Neural crest cell (in vitro differentiated cells): ENCODE results near the gene FAHD1. TPM values are rescaled to one million over a fixed set of nuclear protein-coding genes. Genes with fewer than 3 reads are reported as not detected.
A peak's percentile ranks its signal among the peaks of the same experiment; 100 is the strongest.

Experiments used
- DNase-seq: peaks from one replicate; pipeline ENCODE4 v3.0.0; 2021; ENCODE audit warnings: low read depth, mixed read lengths, low spot score
- H3K27ac Mint-ChIP-seq: one replicate; pipeline ENCODE4 v1.8.0; 2021; ENCODE audit warnings: mild to moderate bottlenecking, mixed read lengths; ENCODE audit not compliant: unreplicated experiment
- H3K27me3 Mint-ChIP-seq: 2 replicates; pipeline ENCODE4 v1.8.0; 2021; ENCODE audit warnings: low read depth, mild to moderate bottlenecking, mixed read lengths
- H3K36me3 Mint-ChIP-seq: 2 replicates; pipeline ENCODE4 v1.8.0; 2021; ENCODE audit warnings: low read depth, mild to moderate bottlenecking, mixed read lengths
- H3K4me1 Mint-ChIP-seq: 2 replicates; pipeline ENCODE4 v1.8.0; 2021; ENCODE audit warnings: mixed read lengths
- H3K4me3 Mint-ChIP-seq: one replicate; pipeline ENCODE4 v1.8.0; 2021; ENCODE audit warnings: mild to moderate bottlenecking, mixed read lengths
- H3K9me3 Mint-ChIP-seq: 2 replicates; pipeline ENCODE4 v1.8.0; 2021; ENCODE audit warnings: mixed read lengths
- CTCF ChIP-seq: fragments of 200-600 bp; sonication (generic); conservative IDR thresholded peaks from 2 replicates; pipeline ENCODE4 v1.5.0; 2021; ENCODE audit warnings: antibody characterized with exemption, mild to moderate bottlenecking
- total RNA-seq: library from RNA; stranded (reverse); gene quantifications from 2 replicates; pipeline ENCODE4 v1.2.1, GENCODE V29; 2021

The FAHD1 gene
- total RNA-seq, 1 donor from 2014 or later = 27.2 TPM

- H3K27me3 Mint-ChIP-seq = no peaks in the 10 kb centered on the region
- H3K4me3 Mint-ChIP-seq = peak overlapping the region; percentile 41
- peak overlapping the region; percentile 19 for H3K27ac Mint-ChIP-seq
- H3K36me3 Mint-ChIP-seq = no peaks in the 10 kb centered on the region
- no peaks in the 10 kb centered on the region for H3K9me3 Mint-ChIP-seq
- peaks cover 8% of the 10 kb centered on the region for H3K4me1 Mint-ChIP-seq
- no peak for TF ChIP-seq CTCF
- DNase-seq = no peak
These were observed 7.4 kb upstream of the FAHD1 start for GRCh38 chr16:1819611-1820010.

GRCh38 chr16:1820096-1820945 is 6.7 kb upstream of the FAHD1 start:
- no peak for TF ChIP-seq CTCF
- Mint-ChIP-seq H3K27me3 (no peaks in the 10 kb centered on the region), H3K4me3 (no peak overlapping the region), H3K9me3 (no peaks in the 10 kb centered on the region), H3K4me1 (peaks cover 10% of the 10 kb centered on the region), H3K36me3 (no peaks in the 10 kb centered on the region), H3K27ac (no peak overlapping the region)
- DNase-seq = no peak

- Mint-ChIP-seq H3K4me1 (peaks cover 13% of the 10 kb centered on the region), H3K27me3 (no peaks in the 10 kb centered on the region), H3K9me3 (no peaks in the 10 kb centered on the region), H3K4me3 (no peak overlapping the region), H3K36me3 (no peaks in the 10 kb centered on the region), H3K27ac (no peak overlapping the region)
- TF ChIP-seq CTCF = no peak
- DNase-seq = no peak
These were observed 6.1 kb upstream of the FAHD1 start for GRCh38 chr16:1820946-1821290.

DNA sequence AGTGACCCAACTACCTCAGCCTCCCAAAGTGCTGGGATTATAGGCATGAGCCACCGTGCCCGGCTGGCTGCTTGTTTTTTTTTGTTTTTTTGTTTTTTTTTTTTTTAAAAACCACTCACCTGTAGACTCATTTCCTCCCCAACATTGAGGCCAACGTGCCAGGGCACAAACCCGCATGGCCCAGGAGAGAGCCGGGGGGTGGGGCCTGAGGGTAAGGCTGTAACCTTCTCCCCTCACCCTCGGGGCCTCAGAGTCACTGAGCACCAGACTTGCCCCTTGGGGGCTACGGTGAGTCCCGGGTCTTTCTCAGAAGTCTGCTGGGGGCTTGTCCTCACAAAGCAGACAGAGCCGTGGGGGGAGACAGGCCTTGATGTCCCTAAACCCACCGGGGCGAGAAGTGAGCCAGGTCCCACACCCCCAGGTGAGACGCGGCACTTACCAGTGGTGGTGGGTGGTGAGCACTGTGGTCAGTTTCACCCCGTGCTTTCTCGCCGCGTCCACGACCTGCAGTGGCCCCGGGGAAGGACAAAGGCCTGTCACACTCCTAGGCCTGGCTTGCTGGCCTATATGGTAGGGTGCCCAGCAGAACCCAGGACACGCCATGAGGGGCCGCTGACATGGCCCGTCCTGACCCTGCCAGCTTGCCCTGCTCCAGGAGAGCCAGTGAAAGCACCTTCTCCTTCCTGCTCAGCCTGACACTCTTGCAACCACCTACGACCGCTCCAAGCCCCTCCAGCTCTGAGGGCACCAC is 5.0 kb upstream of the FAHD1 start:
- H3K9me3 Mint-ChIP-seq = no peaks in the 10 kb centered on the region
- H3K27ac Mint-ChIP-seq = no peak overlapping the region
- H3K4me3 Mint-ChIP-seq = no peak overlapping the region
- H3K36me3 Mint-ChIP-seq = no peaks in the 10 kb centered on the region
- no peaks in the 10 kb centered on the region for H3K27me3 Mint-ChIP-seq
- peaks cover 15% of the 10 kb centered on the region for H3K4me1 Mint-ChIP-seq
- no peak for DNase-seq
- no peak for TF ChIP-seq CTCF

DNA sequence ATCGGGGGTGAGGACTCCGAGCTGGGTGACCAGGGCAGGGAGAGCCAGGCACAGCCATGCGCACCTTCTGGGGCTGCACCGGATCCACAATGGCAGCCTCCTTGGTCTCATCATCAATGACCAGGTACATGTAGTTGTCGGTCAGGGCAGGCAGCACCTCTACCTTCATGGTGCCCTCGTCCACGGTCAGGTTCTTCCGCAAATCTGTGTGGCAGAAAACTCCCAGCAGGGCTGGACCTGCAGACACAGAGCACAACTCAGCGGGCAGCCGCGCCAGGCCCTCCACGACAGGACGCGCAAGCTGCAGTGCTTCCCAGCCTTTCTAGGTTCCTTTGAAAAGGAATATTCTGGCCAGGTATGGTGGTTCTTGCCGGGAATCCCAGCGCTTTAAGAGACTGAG is 4.2 kb upstream of the FAHD1 start:
- Mint-ChIP-seq H3K27ac (no peak overlapping the region), H3K4me3 (no peak overlapping the region), H3K9me3 (no peaks in the 10 kb centered on the region), H3K36me3 (no peaks in the 10 kb centered on the region), H3K4me1 (peaks cover 23% of the 10 kb centered on the region), H3K27me3 (no peaks in the 10 kb centered on the region)
- TF ChIP-seq CTCF = no peak
- DNase-seq = no peak
